Activated CD4-positive, alpha-beta T cell treated with anti-CD3 and anti-CD28 coated beads, Interleukin-2, amount 50 U/mL, for 48 hours (primary cell): ENCODE data around the gene PYGL.
"Not testable (repeated sequence)": the region's sequence is repeated elsewhere in the genome, so short reads cannot be mapped to it uniquely, and the experiment has no call there.

Source experiments
- DNase-seq, 2 experiments: peaks; one replicate each; pipeline ENCODE4 v3.0.0-alpha.2; 2020

PYGL gene

DNA sequence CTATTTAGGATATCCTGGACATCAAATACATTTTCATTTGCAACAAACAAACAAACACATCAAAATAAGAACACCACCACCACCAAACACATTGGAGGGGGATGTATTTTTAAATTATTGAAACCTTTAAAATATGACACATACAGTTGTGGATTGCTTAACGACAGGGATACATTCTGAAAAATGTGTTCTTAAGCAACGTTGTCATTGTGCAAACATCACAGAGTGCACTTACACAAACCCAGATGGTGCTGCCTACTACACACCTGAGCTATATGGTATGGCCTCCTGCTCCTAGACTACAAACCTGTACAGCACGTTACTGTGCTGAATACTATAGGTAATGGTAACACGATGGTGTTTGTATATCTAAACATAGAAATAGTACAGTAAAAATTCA, 19.4 kb downstream of the PYGL start:
- DNase-seq = no peak

DNA sequence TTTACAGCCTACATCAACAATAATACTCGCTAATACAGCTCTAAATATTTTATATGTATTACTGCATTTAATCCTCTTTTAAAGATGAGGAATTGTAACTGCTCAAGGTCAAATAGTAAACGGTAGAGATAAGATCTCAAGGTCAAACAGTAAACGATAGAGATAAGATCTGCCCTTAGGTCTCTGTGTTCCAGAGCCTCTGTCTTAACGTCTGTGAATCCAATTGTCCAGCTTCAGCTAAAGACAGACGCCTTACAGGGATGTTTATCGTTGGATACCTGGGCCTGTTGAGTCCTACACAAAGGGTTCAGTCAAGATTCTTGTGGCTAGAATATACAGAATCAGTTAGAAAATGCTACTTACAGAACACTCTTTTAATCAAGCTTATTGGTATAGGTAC, 20.0 kb downstream of the PYGL start:
- DNase-seq = no peak

DNA sequence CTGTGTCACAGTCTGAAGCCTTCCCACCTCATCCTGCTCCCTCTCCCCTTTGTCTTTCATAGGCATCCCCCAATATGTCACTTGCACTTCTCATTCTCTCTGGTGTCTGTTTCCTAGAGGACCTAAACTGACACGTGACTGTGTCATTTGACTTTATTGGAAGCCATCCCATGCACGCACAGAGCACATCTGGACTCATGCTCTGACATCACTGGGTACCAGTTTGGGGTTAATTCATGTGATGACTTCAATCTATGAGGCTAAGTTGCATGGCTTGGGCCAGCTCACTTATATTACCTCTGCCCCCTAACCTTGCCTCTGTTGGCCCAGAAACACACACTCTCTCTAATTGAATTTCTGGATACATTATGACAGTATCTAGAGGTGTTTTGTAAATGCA, 21.5 kb downstream of the PYGL start:
- DNase-seq = no peak

DNA sequence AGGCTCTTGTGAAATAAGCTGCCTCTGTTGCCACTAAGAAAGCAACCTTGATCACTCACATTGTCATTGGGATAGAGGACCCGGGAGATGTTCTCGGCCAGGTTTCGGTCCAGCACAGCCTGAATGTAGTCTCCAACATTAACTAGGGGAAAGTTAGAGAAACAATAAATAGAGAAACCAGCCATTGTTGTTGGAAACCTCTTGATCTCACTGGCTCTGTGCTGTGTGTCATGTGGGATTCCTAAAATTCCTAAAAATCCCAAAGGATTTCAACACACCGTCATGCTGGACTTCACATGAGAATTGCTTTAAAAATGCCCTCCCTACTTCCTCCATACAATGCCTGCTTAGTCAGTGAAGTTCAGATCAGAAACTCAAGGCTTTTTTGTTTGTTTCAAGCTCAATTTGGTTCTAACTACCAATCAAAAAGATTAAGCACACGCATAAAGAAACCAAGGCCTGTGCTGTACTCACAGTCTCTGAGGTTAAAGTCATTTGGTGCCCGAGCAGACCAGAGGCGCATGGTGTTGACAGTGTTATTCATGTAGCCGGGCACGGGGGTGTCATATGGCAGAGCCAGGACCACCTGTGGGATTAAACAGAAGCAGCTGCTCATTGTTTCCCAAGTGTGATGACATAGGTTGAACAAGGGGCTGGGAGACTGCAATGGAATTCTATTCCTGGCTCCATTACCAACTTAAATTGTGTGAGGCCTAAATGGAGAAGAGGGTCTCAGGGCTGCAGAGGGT, 23.6 kb downstream of the PYGL start:
- no peak for DNase-seq

DNA sequence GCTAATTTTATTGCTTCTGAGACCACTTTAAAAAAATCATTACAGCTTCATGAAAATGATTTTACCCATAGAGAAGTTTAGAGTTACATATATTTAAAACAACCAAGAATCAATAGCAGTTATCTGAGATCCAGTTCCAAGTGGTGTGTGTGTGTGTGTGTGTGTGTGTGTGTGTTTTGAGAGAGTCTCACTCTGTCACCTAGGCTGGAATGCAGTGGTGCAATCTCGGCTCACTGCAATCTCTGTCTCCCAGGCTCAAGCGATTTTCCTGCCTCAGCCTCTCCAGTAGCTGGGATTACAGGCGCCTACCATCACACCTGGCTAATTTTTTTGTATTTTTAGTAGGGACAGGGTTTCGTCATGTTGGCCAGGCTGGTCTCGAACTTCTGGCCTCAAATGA, 24.8 kb downstream of the PYGL start:
- not testable (repeated sequence) for DNase-seq

DNA sequence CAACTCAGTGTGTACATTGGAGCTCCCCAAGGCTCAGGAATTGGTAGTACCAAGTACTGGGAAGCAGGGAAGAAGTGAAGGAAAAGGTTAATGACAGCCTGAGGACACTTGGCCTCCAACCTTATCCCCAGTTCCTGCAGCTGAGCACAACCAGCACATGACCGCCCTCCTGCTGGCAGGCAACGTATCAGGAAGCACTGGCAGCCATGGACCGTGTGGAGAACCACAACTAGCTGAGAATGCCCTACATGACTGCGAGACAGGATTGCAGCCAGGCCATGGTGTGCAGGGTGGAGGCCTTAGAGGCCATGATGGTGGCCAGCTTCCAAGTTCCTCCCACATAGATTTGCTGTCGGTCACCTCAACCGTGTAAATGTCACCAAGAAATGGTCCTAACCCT, 26.8 kb downstream of the PYGL start:
- DNase-seq = no peak

DNA sequence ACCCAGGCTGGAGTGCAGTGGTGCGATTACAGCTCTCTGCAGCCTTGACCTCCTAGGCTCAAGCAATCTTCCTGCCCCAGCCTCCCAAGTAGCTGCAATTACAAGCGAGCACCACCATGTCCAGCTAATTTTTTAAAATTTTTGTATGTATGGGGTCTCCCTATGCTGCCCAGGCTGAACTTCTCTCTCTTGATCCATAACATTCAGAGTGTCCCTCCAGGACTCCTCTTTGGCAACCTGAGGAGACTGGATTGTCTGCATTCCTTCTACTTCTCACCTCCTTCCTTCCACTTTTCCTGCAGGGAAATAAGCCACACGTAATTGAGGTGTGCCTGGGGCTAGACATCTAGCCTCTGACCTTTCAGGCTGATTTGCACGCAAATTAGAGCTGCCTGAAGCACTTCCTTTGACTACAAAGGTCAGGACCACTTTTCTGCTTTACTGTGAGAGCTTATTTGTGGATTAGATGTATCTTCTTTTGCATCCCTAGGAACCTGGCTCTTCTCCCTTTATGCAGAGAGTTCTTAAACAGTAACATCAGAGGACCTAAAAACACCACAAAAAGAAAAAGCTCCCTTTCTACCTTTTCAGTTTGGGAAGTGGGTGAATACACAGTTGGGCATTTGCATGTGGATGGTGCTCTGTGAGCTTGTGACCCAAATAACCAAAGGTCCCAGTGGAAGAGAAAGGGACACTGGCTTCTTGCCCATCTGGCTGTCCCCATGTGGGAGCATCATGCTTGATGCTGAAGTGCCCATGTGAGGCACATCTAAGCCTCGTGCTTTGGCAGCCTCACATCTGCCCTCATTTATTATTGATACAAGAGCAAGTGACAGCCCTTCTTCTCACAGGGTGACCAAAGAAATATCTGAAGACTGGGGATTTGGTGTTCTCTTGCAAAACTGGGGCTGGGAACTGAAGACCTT, 33.5 kb downstream of the PYGL start:
- DNase-seq = no peak

DNA sequence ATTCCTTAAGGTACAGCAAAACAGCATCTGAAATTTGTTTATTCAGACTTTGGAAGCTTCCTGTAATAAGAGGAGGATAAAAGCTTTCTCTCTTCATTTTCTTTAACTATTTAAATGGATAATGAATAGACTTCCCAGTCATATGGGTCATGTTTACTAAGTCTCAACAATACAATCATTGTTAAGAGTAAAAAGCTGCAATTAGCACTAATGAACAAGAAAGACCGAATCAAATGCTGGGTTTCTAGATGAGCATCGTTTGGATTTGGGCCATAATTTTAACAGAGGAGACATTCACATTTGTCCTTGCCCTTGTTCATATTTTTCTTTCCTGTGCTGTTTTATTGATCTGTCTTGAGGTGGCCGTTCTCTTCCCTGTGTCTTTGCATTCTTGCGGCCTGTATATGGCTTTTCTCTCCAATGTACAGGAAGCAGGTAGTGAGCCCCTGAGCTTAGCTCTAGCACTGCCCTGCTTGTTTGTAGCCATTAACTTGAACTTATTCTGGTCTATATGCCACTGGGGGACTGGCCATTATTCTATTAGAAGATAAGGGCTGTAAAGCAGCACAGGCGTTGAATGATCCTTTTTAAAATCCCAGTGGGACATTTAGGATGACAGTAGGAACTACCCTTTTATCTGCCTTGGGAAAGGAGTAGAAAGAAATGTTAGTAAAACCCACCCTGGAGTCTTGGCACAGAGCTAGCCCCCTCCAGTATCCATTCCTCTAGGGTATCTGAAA, 37.8 kb downstream of the PYGL start:
- no peak for DNase-seq

DNA sequence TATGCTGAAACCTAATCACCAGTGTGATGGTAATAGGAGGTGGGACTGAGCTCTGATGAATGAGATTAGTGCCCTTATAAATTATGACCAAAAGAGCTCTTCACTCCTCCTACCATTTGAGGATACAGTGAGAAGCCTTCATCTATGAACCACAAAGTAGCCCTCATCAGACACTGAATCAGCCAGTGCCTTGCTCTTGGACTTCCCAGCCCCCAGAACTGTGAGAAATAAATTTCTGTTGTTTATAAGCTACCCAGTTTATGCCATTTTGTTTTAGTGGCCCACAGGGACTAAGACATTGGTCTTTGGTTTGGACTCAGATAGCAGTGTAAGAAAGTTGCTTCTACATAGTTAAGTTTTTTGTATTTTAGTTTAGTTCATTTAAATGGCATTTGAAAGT, 39.6 kb downstream of the PYGL start:
- DNase-seq = no peak

DNA sequence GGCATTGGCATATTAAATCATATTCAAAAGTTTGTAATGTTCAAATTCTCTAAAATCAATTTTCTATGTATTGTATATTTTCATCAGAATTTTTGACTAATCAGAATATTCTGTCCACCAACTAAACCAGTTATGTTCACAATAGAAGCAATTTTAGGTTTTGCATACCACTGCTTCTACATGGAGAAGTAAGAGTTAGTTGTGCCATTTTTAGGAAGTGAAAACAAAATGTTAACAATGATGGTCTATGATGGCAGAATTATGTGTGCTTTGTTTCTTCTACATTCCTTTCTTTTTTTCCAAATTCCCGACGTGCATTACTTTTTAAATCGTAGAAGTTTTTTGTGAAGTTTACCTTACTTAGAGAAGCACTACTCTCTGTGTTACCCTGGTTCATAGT, 42.9 kb downstream of the PYGL start:
- no peak for DNase-seq

DNA sequence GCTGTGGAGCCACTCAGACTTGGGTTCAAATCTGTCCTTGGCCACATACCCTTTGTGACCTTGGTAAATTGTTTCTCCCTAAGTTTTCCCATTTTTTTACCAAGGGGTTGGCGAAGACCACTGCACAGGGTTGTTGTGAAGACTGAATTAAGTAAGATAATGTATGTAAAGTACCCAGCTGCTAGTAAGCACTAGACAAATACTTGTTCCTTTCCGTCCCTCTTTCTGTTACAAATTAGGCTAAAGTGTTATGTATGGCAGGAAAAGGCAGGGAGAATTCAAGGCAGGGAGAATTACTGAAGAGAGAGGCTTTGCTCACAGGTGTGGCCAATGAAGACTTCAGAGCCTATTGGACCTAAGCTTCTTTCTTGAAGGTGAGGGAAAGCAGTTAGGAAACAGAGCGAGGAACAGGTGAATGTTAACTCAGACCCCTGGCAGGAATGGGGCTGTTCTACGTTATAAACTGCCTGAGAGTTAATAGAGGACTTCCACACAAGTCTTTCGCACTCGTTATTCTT, 46.6 kb downstream of the PYGL start:
- no peak for DNase-seq

DNA sequence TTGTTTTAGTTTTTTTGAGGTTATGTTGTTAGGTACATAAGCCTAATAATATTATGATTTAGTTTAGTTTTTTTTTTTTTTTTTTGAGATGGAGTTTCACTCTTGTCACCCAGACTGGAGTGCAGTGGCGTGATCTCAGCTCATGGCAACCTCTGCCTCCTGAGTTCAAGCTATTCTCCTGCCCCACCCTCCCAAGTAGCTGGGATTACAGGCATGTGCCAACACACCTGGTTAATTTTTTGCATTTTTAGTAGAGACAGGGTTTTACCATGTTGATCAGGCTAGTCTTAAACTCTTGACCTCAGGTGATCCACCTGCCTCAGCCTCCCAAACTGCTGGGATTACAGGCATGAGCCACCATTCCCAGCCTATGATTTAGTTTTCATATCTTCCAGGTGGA, 47.3 kb downstream of the PYGL start:
- DNase-seq = not testable (repeated sequence)

DNA sequence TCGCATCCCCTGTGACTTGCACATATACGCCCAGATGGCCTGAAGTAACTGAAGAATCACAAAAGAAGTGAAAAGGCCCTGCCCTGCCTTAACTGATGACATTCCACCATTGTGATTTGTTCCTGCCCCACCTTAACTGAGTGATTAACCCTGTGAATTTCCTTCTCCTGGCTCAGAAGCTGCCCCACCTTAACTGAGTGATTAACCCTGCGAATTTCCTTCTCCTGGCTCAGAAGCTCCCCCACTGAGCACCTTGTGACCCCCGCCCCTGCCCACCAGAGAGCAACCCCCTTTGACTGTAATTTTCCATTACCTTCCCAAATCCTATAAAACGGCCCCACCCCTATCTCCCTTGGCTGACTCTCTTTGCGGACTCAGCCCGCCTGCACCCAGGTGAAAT, 47.9 kb downstream of the PYGL start:
- not testable (repeated sequence) for DNase-seq

DNA sequence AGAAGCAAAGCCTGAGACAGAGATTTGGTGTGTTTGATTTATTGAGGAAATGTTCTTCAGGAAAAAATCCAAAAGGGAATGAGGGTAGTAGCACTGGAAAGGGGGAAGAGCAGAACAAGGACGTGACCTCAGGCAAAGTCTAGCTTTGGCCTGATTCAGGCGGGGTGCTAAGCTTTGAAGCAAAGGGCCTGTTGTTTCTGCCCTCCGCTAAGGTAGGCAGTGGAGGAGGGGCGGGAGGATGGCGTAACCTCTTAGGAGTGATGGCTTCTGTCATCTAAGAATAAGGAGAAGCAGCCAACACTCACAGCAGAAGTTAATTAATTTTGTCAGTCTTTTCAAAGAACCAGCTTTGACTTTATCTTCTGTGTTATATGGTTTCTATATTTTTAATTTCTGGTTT, 52.0 kb downstream of the PYGL start:
- no peak for DNase-seq

DNA sequence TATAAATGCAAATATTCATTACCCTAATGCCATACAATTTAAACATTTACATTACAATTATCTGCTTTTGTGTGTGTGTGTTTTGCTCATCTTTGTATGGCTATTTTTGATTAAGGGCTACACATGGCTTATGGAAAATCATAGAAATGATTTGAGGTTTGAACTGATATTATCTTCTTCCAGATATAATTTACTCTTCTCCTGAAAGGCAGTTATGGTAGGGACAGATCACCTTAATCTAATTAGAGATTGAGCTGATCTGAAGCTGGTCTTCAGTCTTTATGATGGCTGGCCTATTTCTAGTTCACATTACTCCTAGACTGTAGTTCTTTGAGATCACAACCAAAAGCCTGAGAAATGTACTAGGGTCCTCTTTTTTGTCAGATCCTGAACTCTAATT, 56.8 kb downstream of the PYGL start:
- DNase-seq = no peak

DNA sequence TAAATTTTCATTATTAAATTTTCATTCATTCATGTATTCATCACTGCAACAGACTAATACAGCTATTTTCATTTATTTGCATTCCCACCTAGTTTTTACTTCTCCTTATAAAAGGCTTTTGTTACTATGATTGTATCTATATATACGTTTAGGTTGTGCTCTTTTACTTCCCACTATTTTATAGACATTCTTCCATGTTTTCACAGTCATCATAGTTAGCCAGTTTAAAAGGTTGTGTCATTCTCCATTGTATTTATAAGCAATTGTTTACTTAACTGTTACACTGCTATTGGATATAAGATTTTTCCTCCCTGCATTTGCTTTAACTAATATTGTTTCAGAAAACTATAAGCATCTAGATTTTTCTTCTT, 60.5 kb downstream of the PYGL start:
- no peak for DNase-seq

DNA sequence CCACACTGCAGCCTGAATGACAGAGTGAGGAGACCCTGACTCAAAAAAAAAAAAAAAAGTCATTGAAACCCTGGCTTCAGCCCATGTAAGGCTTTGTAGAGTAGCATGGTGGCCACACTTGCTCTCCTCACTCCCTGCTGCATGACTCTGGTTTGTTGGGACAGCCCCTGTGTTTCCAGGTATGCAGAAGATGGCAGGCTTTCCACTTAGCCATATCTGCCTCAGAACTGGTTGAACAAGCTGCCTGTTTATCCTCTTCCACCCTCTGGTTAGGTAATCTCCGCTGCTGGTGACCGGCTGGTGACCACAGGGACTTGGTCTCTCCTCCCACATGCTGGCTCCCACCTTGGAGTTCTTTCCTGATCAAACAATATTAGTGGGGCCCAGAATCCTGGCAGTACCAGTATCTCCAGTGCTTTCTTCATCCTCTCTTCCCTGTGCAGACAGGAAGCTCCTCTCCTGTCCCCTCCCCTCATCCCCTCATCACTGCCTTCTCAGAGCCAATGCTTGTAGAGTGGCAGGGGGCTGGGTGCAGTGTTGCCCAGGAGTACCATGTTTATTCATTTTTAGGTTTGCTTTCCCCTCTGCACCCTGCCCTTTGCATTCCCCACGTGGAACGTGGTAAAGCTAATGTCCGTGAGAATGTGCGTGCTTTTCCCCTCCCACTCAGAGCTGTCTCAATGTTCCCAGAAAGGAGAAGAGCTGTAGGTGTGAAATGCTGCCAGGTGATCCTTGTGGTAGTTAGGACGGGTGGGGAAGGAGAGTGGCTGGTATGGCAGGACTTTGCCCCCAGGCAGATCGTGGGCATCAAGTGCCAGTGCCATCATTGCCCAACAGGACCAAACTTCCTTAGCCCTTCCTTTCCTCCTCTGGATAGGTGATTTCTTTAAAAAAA, 61.1 kb downstream of the PYGL start:
- no peak for DNase-seq

DNA sequence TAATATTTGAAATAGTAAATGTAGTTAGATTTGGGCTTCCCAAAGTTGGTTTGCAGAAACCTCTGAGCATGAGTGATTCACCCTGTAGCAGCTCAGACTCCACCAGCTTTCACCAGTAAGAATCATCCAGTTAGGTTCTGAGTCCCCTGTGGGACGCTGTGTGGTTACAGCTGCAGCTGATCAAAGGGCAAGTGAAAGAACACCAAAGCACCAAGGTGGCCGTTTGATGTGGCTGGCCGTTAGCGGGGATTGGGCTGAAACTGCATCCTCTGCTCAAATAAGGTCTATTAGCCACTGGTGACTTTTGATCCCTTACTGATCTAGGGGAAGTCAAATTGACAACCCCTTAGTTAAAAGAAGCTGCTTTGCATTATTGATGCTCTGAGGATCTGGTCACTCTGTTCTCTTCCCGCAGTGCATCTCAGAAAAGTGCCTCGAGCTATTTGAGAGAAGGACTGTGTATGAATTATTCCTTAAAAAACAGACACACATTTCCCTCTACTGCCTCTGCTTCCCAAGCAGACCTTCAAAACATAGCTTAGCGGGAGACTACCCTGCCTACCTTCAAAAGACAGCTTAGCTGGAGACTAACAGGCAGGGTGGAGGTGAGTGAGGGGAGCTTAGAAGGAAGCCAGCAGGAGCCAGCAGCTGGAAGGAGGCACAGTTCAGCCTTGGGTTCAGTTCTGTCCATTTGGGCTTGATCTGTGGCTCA, 68.8 kb downstream of the PYGL start:
- peak; percentile 64 to 75 for DNase-seq

DNA sequence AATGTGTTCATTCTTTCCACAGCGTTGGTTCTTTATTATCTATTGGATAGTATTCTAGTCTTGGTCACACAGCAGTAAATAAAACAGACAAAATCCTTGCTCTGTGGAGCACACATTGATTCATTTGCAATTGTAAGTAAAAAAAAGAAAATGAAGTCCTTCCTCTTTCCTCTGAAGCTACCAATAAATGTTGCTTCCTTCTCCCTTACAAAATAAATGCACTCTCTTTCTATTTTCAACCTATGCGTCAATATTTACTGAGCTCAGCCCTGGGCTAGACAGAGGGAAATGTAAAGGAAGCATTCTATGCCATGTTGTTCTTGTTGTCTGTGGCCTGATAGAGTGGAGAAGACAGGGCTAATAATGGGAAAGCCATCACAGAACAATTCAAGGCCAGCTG, 69.5 kb downstream of the PYGL start:
- DNase-seq = no peak

DNA sequence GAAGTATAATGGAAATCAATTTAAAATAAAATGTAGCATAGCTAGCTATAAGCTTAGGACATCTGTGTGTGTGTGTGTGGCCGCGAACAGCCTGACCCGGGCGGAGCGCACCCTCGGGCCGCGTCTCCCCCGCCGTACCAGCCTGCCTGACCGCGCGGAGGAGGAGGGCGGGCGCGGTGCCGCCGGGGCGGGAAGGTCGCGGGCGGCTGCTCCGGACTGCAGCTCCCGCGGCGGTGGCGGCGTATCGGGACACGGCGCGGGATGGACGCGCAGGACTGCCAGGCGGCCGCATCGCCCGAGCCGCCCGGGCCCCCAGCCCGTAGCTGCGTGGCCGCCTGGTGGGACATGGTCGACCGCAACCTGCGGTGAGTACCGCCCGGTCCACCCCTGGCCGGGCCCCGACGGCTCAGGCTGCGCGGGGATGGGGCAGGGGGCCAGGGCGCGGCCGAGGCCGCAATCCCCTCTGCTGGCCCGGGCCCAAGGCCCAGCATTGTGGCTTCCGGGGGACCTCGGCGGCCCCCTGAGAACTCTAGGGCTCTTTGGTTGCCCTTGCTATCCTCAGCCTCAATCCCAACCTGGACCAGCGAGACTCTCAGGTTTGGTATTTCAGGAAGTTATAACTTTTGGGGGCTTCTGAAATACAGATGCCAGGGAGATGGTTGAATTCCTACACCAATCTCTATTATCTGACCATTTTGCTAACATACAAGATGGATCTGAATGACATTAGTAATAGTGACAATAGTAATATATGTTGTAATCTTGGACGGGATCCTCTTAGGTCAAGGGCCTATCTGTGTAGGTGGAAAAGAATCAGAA, 72.2 kb downstream of the PYGL start, which contains the start of gene ABHD12B:
Gene ABHD12B (plus strand): TSS at position 140 of the 819 bp plus-strand sequence. CDS start 122 bp downstream, at position 262.
- no peak for DNase-seq

DNA sequence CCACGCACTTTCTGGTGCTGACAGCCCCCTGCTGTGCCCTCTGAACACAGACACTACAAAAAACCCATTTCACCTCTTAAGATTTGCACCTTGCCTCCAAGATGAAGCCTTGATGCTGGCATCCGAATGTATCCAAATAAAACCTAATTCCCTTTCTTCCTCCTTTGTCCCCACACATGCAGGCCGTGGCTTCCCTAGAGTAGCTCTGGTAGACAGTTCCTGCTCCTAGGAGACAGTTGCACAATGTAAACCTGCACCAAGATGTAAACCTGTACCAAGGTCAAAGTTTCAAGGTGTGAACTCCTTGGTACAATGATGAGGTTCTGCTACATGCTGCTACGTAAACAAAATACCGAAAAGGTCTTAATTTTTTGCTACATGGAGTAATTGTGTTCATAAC, 73.1 kb downstream of the PYGL start:
- no peak for DNase-seq
